ENCODE measurements around the gene HECTD3.

- TF ChIP-seq CTCF (IDR thresholded peaks at IDR 0.05) (no peak), POLR2A (IDR thresholded peaks at IDR 0.05) (no peak), EP300 (IDR thresholded peaks at IDR 0.05) (no peak)
These were observed 1.6 kb upstream of the HECTD3 start for GRCh38 chr1:45012639-45013278.

All from tibial nerve (tissue), 4 donors.